MV-4-11 (cell line): ENCODE results near the gene DCP1B.

Source experiments
- DNase-seq: peaks from one replicate; lab custom pipeline; 2025; lab: John Stamatoyannopoulos, UW

Gene DCP1B

DNA sequence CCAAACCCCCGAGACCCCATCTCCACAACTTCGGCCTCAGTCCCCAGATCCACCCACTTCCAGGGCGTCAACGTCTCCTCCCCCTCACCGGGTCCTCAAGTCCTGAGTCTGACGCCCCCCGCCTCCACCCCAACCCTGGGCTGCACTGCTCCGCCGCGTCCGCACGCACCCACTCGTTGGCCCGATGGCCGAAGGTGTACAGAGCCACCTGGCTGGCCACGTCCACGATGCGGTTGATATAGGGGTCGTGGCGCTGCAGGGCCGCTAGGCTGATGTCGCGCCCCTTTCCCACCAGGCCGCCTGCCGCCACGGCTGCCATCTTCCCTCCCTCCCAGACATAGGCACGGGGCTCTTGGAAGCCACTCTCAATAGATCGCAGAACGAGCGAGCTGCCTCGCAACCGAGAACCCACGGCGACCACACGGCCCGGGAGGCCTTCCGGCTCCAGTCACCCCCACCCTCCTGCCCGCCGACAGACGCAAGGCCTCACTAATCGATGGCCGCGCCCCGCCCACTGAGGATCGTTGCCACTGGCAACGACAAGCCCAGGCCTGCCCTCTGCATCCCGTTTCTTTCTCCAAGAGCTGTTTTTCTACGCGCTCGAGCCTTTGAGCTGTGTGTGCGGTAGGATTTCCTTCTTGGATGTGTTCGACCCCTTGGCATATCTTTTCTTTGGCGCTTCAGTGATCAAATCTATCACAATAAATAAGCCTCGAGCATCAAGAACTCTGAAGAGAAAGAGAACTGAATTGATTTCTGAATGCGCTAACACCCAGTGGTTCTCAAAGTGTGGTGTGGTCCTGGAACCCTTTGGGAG, at the start of gene DCP1B:
TSS of gene DCP1B (minus strand) at position 345 of the 817 bp plus-strand sequence. CDS start at position 319, 26 bp downstream.
- peak; percentile 95 for DNase-seq

DNA sequence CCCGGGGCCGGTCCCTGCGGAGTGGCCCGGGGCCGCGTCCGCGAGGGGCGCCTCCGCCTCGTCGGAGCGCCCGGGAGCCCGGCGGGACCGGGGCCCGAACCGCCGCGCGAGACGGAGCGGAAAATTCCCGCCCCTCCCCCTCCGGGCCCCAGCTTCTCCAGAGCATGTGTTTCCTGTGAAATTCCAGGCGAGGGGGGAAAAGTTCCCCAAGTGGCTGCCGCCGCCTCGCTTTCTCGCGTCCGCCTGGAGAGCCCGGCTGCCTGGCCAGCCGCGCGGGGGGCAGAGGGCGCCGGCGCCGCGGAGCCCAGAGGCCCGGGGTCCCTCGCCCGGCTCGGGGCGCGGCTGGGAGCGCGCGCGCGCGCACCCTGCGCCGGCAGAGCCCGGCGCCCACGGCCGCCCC, 49.4 kb upstream of the DCP1B start:
- no peak for DNase-seq

DNA sequence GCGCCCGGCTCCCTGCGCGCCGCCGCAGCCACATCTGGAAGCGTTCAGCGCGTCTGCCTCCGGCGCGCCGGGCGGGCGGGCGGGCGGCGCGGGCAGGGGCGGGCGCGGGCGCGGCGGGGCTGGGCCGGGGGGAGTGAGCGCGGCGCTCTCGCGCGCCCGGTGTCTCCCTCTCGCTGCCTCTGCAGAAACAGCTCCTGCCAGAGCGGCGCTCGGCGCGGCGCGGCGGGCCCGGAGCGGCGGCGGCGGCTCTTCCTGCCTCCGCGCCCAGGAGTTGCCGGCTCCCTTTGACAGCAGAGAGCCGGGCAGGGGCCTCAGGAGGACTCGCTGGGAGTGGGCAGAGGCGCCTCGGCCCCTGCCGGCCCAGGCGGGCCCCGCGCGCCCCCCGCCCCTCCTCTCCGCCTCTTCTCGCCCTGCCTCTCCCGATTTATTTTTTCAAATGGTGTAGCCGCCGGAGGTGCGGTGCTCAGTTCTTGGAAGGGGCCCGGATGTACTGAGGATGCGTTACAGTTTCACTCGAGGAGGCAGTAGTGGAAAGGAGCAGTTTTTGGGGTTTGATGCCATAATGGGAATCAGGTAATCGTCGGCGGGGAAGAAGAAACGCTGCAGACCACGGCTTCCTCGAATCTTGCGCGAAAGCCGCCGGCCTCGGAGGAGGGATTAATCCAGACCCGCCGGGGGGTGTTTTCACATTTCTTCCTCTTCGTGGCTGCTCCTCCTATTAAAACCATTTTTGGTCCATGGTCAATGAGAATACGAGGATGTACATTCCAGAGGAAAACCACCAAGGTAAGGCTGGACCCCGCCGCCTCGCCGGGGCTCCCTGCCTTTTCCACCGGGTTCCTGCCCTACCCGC, 48.8 kb upstream of the DCP1B start, which contains the start of gene CACNA1C:
TSS of gene CACNA1C (plus strand) at position 162 of the 853 bp plus-strand sequence. CDS start at position 738, 576 bp downstream.
- no peak for DNase-seq

DNA sequence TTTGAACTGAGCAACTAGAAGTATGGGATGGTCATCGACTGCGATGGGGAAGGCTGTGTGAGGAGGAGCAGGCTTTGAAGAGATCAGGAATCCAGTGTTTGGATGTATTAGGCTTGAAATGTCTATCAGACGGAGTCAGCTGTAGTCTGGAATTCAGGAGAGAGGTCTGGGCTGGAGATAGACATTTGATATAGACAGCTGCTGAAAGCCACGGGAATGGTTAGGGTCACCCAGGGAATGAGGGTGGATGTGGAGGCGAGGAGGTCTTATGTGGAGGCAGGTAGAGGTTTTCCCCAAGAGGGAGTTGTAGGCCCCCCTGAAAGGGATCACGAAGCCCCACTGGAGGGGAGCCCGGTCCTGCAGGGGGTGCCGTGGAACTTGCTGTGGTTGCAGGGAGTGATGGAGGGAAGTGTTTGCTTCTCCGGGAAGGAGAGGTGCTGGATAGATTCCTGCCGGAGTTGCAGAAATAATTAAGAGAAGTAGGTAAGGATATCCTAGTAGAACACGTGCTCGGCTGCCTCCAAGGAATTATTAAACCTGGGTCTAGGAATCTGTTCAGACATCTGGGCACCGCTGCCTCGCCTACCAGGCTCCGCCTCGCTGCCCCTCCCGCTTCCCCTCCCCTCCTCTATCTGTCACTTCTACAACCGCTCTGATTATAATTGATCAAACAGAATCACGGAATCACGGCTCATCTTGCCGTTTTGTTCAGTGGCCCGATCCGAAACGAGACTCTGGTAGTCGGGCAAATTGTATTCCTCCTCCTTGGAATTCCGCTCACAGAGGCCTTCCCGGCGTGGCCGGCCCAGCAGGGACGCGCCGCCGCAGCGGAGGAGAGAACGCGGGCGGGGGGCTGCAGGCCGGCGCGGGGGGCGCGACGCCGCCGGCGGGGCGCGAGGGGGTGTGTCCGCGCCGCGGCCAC, 47.7 kb upstream of the DCP1B start:
- DNase-seq = no peak

DNA sequence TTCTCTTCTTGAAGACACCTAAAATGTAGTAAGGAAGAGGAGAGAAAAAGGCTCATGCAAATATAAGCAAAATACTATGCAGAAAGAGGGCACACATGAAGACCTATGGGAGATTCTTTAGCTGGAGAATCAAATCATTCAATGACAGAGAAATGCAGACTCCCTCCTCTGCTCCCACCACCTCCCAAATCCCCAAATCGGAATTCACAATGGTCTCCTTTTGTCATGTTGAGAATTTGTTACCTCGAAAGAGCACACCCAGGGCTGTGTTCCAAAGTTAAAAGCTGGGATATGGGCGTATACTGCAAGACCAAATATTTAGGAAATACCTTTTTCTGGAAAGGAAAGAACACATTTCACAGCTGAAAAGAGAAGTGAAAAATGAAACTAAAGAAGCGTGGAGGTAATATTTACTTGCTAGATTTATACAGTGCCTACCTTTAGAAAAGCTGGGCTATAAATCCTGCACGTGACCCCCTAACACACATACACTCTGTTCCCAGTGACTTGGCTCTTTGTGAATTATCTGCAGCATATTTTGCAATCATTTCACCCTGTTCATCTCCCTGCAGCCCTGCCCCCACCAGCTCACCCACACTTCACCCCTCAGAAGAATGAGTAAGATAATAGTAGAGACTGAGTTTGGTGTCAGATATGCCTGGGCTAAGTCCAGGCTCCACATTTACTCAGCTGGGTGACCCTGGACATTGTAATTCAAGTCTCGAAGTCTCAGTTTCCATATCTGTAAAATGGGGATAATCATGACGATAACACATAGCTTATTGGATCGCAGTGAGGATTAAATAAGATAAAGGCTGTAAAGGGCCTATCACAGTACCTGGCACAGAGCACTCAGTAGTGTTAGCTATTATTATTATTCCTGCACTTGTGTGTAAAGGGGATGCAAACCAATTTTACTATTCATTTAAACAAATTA, 45.6 kb upstream of the DCP1B start:
- DNase-seq = no peak

DNA sequence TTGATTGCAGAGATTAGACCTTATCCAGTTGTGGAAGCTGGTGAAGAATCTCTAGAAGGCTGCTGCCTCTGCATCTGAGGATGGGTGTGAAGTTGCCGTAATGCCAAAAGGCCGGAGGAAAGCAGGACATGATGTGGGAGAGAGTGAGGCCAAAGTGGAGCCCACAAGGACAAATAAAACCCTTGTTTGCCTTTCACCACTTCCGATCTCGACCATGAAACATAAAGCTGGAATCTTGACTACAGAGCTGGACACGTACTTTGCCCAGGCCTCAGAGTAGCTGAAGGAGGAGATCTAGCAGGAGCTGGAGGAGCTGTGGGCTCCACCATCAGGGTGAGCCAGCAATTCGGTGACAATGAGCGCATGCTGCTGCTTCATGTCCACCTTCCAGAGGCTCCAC, 43.5 kb upstream of the DCP1B start:
- DNase-seq = no peak

DNA sequence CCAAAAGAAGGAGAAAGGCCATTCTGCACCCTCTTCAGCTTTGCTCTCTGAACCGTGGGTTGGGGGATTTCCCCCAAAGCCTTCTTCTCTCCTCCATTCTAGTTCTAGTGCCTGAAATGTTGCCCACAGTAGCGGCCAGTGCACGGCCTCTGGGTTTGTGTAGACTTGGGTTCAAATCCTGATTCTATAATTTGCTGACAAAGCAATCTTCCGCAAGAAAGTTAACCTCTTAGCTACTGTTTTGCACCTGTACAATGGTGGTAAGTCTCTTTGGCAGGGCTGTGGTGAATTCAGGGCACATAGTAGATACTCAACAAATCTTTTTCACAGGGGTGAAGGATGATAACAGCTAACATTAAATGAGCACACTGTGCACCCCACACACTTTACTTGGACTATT, 42.7 kb upstream of the DCP1B start:
- DNase-seq = no peak

DNA sequence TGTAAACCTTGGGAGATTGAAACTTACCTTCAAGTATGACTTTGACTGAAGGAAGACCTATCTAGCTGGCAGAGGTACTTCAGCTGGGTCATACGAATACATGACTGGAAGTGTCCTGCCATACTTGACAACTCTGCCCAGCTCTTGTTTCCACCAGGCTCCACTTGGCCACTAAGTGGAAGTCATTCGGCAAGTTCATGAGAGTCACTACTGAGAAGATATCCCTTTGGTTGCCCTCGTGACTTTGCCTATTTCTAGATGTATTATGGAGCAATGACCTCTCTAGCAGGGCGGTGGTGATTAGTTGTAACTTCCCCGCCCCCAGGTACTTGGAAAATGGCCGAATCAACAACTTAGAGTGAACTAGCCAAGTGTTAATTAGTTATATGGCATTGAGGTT, 39.9 kb upstream of the DCP1B start:
- no peak for DNase-seq

DNA sequence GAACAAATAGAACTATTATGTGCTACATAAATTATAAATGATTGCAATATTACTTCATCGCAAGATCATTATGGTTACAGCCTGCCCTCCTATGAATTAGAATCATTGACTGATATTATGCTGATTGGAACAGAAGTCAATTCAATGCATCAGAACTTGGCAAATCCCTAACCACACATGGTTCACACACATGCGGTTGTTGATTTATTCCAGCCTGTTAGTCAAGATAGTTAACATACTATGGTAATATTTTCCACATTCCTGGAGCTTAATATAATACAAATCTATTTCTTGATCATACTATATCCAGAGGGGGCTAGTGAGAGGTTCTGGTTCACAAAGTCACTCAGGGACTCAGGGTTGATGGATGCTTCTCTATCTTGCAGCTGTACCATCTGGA, 38.8 kb upstream of the DCP1B start:
- no peak for DNase-seq

DNA sequence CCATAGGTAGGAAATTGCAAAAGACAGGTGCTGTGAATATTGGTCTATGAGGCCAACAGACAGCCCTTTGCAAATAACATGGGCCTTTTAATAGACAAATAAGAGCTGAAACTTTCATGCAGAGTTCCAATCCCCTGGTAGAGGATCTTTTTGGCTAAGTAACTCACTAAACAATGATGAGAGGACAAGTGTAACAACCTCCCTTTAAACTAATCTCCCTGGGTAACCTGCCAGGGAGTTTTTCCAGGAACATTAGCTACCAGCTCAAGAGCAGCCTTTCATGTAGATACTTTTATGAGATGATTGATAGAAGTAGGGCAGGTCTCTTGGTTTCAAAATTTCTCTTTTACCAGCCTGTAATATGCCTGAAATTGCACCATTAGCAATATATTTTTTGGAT, 34.8 kb upstream of the DCP1B start:
- DNase-seq = no peak

DNA sequence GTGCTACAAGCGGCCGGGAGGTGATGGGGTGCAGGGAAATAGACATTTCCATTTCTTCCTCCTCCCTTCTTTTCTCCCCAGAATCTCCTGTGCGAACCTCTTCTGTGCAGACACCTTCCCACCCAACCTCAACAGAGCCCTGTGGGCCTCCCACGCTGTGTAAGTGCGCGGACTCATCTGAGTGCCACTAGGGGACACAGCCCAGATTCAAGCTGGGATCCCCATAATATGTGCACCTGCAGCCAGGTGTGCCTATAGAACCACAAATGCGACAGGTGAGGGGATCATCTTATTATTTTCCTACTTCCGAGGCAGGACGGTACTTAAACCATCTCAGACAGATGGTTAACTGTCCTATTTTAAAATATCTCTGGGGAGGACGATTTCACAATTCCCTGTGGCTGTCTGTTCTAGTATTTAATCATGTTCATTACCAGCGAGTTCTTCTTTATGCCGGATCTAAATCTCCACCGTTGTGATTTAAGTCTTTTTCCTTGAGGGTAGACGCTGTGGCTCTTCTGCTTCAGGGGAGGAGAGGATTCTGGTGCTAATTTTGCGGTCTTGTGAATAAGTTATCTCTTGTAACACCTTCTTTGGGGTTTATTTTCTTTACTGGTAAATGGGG, 31.3 kb upstream of the DCP1B start:
- DNase-seq = peak; percentile 87

DNA sequence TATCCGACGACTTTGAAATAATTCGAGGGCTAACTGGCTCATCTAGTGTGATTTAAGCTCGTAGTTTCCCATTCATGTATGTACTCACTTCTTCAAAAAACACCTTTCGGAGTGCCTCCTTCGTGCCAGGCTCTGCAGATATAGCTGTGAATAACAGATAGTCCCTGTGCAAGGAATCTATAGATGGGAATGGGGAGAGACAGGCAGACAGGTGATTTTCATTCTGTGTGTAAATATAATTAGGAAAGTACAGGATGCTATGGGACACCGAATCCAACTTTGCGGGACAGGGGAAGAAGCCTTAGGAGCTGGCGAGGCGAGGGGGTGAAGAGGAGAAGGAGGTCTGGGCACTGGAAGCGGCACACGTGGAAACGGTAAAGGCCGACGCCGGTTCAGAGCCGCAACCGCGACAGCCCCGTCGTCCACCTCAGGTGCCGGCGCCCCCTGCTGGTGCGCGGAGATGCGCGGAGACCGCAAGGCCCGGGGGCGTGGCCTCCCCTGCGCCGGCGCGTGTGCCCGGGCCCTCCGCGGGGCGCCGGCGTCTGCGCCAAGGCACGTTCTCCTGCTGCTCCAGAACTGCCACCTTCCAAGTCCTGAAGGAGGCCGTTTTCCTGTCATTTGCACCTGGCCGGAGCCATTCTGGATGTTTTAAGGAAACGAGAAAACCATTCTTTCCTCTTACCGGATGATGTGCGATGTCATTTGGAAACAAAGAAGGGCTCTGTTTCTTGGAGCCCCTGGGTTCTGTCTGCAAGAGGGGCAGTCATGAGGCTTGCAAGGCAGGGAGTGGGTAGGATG, 30.6 kb upstream of the DCP1B start:
- DNase-seq = peak; percentile 62

DNA sequence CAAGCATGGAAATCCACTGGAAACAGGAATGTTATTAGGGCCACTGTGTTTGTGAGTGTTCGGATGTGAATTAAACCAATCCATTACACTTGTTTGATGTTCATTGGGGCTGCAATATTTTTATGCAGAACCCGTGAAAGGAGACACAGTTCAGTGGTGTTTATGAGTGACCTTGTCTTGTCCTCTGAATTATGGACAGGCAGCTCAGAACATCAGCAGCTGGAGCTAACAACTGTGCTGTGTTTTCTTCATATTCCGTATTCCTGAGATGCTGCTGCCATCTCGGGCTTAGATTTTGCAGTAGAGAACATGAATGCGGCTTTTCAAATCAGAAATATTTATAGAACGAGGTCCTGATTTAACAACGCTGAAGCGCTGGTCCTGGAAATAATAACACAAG, 28.2 kb upstream of the DCP1B start:
- DNase-seq = no peak

DNA sequence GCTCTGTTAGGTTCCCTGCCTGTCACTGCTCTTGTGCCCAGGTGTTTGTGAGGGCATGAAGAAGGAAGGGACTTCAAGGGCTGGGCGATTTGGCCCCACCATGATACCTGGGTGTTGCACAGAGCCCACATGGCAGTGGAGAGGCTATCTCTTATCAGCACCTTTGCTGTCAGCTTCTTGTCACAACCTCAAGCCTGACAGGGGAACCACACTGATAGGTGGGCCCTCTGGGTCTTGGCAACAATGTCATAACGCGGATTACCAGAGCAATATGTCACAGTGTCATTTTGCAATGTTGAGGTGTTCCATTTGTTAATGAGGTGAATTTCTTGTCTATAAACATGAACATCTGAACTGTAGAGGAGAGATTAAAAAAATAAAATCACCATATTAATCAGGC, 25.6 kb upstream of the DCP1B start:
- DNase-seq = no peak

DNA sequence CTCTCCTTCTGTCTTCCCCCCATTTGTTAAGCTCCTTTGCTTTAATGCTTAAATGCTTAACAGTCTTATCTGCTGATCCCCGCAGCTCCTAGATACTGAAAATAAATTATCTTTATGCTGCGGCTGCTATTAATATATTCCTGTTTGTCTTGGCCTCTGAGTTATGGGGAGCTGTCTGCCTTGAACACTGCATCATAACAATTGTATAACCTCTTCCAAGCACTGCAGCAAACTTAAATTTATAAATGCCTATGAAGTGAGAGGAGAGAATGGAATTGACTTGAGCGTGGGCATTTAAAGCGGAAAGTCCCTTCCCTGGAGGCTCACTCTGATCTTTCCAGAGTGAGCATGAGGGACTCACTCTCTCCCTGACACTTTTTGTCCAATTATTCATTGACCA, 23.1 kb upstream of the DCP1B start:
- DNase-seq = no peak

DNA sequence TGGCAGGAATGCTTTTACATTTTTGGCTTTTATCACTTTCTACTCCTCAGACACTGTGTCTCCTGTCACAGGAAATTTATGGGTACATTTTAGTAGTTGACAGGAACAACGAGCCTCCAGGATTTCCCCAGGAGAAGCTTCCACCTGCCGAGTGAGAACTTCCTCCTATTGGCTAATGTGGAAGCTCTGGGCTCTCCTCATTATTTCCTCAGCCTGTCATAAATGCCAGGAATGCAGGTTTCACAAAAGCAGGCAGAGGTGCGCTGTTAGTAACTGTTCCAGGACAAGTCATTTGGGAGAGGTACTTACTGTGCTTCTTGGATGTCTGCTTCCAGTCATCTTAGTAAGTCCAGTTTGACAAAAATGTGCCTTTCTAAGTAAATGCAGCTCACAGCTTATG, 19.1 kb upstream of the DCP1B start:
- DNase-seq = no peak

DNA sequence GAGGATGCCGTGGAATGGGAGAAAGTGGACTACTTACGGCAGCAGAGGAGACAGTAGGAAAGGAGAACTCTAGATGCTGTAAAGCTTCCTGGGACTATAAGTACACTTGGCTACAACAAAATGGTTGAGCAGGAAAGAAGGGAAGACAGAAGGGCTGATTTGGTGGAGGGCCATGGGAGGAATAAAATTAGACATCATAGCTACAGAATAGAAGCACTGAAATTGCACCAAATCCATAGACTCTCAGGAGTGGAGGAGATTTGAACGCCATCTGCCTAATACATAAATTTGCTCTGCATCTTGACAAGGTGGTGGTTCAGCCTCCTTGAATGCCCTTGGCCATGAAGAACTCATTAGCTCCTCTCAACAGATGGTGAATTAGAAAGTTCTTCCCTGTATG, 16.3 kb upstream of the DCP1B start:
- no peak for DNase-seq

DNA sequence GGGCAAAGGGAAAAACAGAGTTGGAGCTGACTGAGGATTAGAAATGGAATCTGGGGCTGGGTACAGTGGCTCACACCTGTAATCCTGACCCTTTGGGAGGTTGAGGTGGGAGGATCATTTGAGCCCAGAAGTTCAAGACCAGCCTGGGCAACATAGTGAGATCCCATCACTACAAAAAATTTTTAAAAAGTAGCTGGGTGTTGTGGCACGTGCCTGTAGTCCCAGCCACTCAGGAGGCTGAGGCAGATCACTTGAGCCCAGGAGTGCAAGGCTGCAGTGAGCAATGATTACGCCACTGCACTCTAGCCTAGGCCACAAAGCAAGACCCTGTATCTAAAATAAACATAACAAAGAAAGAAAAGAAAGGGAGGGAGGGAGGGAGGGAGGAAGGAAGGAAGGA, 14.9 kb upstream of the DCP1B start:
- DNase-seq = no peak

DNA sequence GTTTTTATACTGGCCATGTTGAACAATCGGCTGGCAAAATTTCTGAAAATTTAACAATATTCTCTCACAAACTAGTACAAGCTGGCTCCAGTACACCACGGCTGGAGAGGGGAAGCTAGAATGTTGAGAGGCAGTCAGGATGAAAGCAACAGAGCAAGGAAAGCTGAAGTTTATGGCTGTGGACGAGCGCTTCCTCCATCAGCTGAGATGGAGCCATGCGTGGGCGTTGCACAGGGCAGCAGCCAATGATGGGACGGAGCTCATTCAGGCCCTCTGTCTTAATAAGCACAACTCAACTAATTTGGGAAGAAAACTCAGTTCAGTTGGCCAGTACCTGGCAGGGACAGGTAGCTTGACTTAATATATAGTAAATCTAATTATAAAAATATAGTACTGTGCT, 14.1 kb upstream of the DCP1B start:
- DNase-seq = no peak
